GM18505 (cell line): ENCODE results near the gene PRICKLE3.
A peak's percentile ranks its signal among the peaks of the same experiment; 100 is the strongest.

Source experiments
- ATAC-seq: cut with Tn5 transposase; IDR thresholded peaks from one replicate; pipeline ENCODE4 v1.9.1; 2021; ENCODE audit not compliant: unreplicated experiment
- POLR2A ChIP-seq: IDR thresholded peaks from 4 replicates; pipeline ENCODE4 v1.6.1; 2011; ENCODE audit warnings: borderline replicate concordance; ENCODE audit not compliant: insufficient read depth, insufficient read length; ENCODE audit errors: extremely low read depth

The PRICKLE3 gene, protein sequence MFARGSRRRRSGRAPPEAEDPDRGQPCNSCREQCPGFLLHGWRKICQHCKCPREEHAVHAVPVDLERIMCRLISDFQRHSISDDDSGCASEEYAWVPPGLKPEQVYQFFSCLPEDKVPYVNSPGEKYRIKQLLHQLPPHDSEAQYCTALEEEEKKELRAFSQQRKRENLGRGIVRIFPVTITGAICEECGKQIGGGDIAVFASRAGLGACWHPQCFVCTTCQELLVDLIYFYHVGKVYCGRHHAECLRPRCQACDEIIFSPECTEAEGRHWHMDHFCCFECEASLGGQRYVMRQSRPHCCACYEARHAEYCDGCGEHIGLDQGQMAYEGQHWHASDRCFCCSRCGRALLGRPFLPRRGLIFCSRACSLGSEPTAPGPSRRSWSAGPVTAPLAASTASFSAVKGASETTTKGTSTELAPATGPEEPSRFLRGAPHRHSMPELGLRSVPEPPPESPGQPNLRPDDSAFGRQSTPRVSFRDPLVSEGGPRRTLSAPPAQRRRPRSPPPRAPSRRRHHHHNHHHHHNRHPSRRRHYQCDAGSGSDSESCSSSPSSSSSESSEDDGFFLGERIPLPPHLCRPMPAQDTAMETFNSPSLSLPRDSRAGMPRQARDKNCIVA

GRCh38 chrX:49186125-49187027 is at the start of gene PRICKLE3:
TSS of gene PRICKLE3 (minus strand) at chrX:49186373. CDS start at chrX:49186297, 76 bp downstream.
- TF ChIP-seq POLR2A: peak; percentile 81
- ATAC-seq: no peak

DNA sequence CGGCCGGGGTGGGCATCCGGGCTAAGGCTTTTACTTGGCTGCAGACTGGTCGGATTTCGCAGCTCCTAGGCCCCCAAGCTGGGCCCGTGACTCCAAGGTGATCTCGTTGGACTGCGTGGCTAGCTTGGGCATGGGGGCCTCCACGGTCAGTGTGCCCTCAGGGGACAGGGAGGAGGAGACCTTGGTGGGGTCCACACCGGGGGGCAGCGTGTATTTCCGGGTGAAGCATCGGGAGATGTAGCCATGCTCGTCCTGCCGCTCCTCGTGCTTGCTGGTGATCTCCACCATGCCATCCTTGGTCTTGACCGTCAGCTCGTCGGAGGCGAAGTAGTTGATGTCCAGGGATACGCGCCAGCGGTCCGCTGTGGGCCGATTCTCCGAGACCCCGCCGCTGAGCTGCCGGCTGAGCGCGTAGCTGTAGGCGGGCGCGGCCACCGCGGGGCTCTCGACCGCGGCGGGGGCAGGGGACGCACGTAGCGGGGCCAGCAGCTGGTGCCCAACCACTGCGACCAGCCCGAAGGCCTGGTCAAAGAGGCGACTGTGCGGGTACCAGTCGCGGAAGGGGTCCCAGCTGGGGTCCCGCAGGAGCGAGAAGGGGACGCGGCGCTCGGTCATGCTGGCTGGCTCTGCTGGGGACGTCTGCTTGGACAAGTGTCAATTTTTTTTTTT is 47.8 kb upstream of the PRICKLE3 start:
- TF ChIP-seq POLR2A: no peak
- no peak for ATAC-seq

DNA sequence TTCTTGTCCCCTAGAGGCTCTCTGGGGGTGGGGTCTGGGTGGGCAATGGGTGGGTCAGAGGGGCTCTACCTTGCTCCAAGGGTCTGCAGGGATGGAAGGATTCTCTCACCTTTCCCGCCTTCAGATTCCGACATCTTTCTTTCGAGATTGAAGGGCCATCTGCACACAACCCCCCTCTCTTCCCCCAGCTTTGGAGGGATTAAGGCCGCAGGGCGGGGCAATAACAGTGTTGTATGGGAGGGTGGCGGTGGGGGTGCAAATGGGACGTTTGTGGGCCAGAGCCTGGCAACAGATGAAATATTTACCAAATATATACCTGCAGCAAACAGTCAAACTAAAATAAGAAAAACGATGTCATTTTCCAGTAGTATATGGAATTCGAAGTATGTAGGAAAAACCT is 47.0 kb upstream of the PRICKLE3 start, which contains the start of gene CACNA1F:
Gene CACNA1F, minus strand, starts transcription at position 165 of the 400 bp plus-strand sequence. Its CDS starts 31 bp downstream, at position 134.
- no peak for TF ChIP-seq POLR2A
- no peak for ATAC-seq

- no peak for TF ChIP-seq POLR2A
Observed at GRCh38 chrX:49232525-49232924, 46.4 kb upstream of the PRICKLE3 start.

DNA sequence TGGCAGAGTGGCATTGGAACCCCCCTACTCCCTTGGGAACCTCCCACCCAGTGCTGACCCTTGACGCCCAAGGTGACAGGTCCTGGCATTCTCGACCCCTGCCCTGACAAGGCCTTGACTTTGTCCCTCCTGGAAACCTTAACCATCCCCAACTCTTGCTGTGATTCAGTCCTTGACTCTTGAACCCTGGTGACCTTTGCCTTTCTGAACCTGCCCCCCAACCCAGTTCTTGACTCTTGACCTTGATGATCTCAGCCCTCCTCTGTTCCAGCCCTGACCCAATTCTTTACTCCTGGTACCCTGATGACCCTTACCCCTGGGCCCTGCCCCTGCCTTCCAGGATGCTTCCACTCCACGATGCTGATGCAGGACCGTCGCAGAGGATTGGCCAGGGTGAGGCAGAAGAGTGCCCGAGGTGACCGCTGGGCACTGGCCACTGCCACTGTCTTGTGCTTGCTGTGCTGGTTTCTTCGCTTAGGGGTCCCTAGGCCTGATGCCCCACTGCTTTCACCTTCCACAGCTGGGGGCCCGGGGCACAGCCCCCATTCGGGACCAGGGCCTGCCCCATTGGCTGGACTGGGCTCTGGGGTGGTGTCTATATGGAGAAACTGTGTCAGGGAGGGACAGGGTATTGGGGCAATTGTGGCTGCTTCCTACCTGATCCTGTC is 45.3 kb upstream of the PRICKLE3 start:
- no peak for ATAC-seq
- TF ChIP-seq POLR2A: no peak

More at GRCh38 chrX:49232525-49232924, 46.4 kb upstream of the PRICKLE3 start:
- no peak for ATAC-seq

- no peak for ATAC-seq
- TF ChIP-seq POLR2A: peak; percentile 18
Observed at GRCh38 chrX:49230500-49231232, 44.5 kb upstream of the PRICKLE3 start.

DNA sequence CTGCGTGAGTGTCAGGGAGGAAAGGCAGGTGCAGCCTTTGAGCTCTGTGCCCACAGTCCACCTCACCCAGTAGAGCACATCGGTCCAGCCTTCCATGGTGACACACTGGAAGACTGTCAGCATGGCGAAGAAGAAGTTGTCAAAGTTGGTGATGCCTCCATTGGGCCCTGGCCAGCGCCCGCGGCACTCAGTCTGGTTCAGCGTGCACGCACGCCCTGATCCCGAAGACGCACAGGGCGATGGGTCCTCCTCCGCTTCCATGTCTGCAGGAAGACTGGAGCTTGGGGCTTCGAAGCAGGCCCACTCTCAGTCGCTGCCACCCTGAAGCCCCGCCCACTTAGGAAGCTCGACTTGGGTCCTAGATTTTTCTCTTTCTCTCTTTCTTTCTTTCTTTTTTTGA is 42.0 kb upstream of the PRICKLE3 start:
- no peak for TF ChIP-seq POLR2A
- ATAC-seq: no peak

- TF ChIP-seq POLR2A: no peak
- ATAC-seq: no peak
Observed at GRCh38 chrX:49227726-49228125, 41.6 kb upstream of the PRICKLE3 start.

- no peak for TF ChIP-seq POLR2A
- ATAC-seq: no peak
Observed at GRCh38 chrX:49226946-49227345, 40.8 kb upstream of the PRICKLE3 start.

- ATAC-seq: no peak
- TF ChIP-seq POLR2A: no peak
Observed at GRCh38 chrX:49225858-49226257, 39.7 kb upstream of the PRICKLE3 start.

GRCh38 chrX:49221868-49222267 is 35.7 kb upstream of the PRICKLE3 start:
- no peak for TF ChIP-seq POLR2A
- ATAC-seq: no peak
